GM12875 (cell line): ENCODE data around the gene SETBP1.

Source experiments
- H3K4me3 ChIP-seq: one replicate; pipeline ENCODE4 v1.5.1; 2011; ENCODE audit warnings: low read depth, low read length, control low read depth
- CTCF ChIP-seq: IDR thresholded peaks from 2 replicates; pipeline ENCODE4 v1.5.1; 2011; ENCODE audit warnings: low read depth, mild to moderate bottlenecking, control low read depth, inconsistent platforms, low read length, moderate library complexity, borderline replicate concordance; ENCODE audit not compliant: insufficient read depth

The SETBP1 gene

GRCh38 chr18:44924785-44925499, 244.3 kb downstream of the SETBP1 start:
- no peak overlapping the region for H3K4me3 ChIP-seq
- TF ChIP-seq CTCF = no peak

GRCh38 chr18:44927127-44927849, 246.6 kb downstream of the SETBP1 start:
- TF ChIP-seq CTCF = no peak
- H3K4me3 ChIP-seq = no peak overlapping the region

- TF ChIP-seq CTCF = no peak
- H3K4me3 ChIP-seq = no peak overlapping the region
Measured at GRCh38 chr18:44934901-44935300, 254.2 kb downstream of the SETBP1 start.

DNA sequence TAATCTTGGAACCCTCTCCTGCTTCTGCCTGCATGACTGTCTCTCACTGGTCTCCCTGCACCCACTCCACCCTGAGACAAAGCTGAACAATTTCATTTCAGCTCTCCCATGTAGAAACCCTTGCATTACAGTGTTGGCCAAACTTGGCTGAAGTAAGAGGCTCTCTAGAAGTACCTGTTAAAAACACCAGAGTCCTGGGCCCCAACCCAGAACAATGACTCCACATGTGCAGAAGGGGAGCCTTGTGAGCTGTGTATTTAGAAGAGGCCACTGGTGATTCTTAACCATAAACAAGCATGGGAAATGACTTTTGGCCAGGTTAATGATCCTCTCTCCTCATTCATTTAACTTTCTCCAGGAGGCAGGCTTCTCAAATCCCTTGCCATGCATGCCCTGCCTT, 254.8 kb downstream of the SETBP1 start:
- no peak for TF ChIP-seq CTCF
- H3K4me3 ChIP-seq = no peak overlapping the region

DNA sequence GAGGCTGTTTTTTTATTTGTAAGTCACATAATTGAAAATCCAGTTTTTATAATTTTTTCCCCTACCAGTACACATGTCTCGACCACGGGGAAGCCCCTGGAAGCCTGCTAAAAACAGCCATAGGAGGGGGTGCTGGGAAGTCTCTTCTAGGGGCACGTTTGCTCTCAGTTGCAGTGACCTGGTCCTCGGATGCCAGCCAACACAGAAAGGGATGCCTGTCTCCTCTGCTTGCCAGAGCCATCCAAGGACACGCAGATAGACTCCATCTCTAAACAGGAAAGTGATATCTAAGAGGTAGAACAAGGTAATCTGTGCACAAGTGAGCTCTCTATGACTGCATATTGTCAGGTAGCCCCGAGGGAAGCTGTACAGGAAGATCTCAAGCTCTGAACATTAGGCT, 255.8 kb downstream of the SETBP1 start:
- TF ChIP-seq CTCF = no peak
- H3K4me3 ChIP-seq = no peak overlapping the region

DNA sequence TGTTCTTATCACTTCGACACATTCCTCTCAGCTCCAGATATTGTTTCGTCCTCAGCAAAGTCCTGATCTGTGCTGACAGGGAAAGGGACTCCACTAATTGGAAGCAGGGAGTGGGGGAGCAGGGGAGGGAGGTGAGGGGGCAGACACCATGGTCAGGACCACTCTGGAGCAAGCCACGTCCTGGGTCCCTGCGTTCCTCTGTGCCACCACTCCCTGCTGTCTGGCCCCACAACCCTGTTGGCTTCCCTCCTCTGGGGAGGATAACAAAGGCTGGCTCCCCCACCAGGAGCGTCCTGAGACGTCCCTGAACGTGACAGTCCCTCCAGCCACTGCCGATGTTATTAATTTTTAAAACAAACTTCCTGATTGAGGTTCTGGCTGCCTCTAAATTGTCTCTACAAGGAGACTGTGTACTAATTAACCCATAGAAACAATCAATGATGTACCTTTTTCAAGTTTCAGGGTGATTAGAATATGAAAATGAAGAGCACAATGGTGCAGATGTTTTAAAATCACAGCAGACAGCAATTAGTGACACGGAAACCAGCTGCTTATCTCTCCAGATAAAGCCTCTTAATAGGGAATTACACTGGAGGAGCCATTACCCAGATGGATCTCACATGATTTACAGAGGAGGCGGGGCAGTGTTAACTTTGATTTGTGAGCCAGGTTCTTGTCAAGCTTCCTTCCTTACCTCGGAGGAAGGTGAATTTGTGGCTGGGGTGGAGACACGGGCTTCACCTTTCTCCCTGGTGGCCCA, 257.5 kb downstream of the SETBP1 start:
- no peak overlapping the region for H3K4me3 ChIP-seq
- no peak for TF ChIP-seq CTCF
